Suprapubic skin (tissue), 3 donors: ENCODE data around the gene DNAH10.

Experiments used
- CTCF ChIP-seq, 2 donors: fragments of 200-600 bp in 1 of 2; fragments of 450-650 bp in 1 of 2; sonication (generic) in 1 of 2; IDR thresholded peaks; one replicate each; pipeline ENCODE4 v1.5.1; 2016 to 2019; ENCODE audit warnings: antibody characterized with exemption in 2 of 2, mild to moderate bottlenecking in 1 of 2, moderate library complexity in 1 of 2
- POLR2AphosphoS5 ChIP-seq, 3 donors: sonication (generic); formaldehyde crosslinking; IDR thresholded peaks; one replicate each; pipeline ENCODE4 v1.6.1; 2017; ENCODE audit warnings: antibody characterized with exemption in 3 of 3

- no peak for TF ChIP-seq POLR2AphosphoS5 (IDR thresholded peaks at IDR 0.05)
- TF ChIP-seq CTCF (IDR thresholded peaks at IDR 0.05) = no peak
These were observed 126.9 kb downstream of the DNAH10 start for GRCh38 chr12:123888989-123889388.
